HepG2 (cell line): ENCODE measurements around the gene CDC14A. TPM values are rescaled to one million over a fixed set of nuclear protein-coding genes. Genes with fewer than 3 reads are reported as not detected.

Source experiments
- CENPT ChIP-seq: sonication (generic); formaldehyde crosslinking; IDR thresholded peaks from 2 replicates; pipeline ENCODE4 v1.8.0; 2022; ENCODE audit warnings: low read depth, mild to moderate bottlenecking, moderate library complexity, missing genetic modification reagents
- FOSL1 ChIP-seq: sonication (generic); formaldehyde crosslinking; IDR thresholded peaks from 2 replicates; pipeline ENCODE4 v1.9.0; 2021; ENCODE audit warnings: missing genetic modification reagents, borderline replicate concordance
- FOXO1 ChIP-seq: sonication (generic); formaldehyde crosslinking; IDR thresholded peaks from 2 replicates; pipeline ENCODE4 v1.4.0; 2020; ENCODE audit warnings: missing genetic modification reagents
- GPBP1L1 ChIP-seq: sonication (generic); formaldehyde crosslinking; IDR thresholded peaks from 2 replicates; pipeline ENCODE4 v1.5.0; 2020; ENCODE audit warnings: mild to moderate bottlenecking, missing genetic modification reagents
- HDAC2 ChIP-seq: sonication (generic); formaldehyde crosslinking; IDR thresholded peaks from 2 replicates; pipeline ENCODE4 v1.4.0; 2020; ENCODE audit warnings: missing genetic modification reagents
- HNRNPK ChIP-seq: fragments of 200-400 bp; formaldehyde crosslinking; IDR thresholded peaks from 2 replicates; pipeline ENCODE4 v1.6.1; 2018; ENCODE audit warnings: low read length, low read depth, moderate library complexity, mild to moderate bottlenecking; ENCODE audit not compliant: poor library complexity, severe bottlenecking
- KDM3A ChIP-seq: IDR thresholded peaks from 2 replicates; pipeline ENCODE4 v1.6.1; 2018; ENCODE audit warnings: low read depth, missing compliant biosample characterization
- MED13 ChIP-seq: sonication (generic); formaldehyde crosslinking; IDR thresholded peaks from 2 replicates; pipeline ENCODE4 v1.5.0; 2020; ENCODE audit warnings: missing genetic modification reagents
- NR2F6 ChIP-seq, 2 experiments: IDR thresholded peaks; 2 replicates each; pipeline ENCODE4 v1.6.1; 2016; ENCODE audit warnings: antibody characterized with exemption in 1 of 2, mild to moderate bottlenecking in 1 of 2
- PHF5A ChIP-seq: IDR thresholded peaks from one replicate; pipeline ENCODE4 v1.6.1; 2018; ENCODE audit warnings: low read depth, missing genetic modification reagents; ENCODE audit not compliant: unreplicated experiment
- SIX1 ChIP-seq: sonication (generic); formaldehyde crosslinking; IDR thresholded peaks from 2 replicates; pipeline ENCODE4 v1.4.0; 2020; ENCODE audit warnings: missing genetic modification reagents, borderline replicate concordance
- SP1 ChIP-seq, 2 experiments: fragments of 450-650 bp in 1 of 2; sonication (generic) in 1 of 2; formaldehyde crosslinking in 1 of 2; IDR thresholded peaks; 2 replicates each; pipeline versions ENCODE4 v1.4.0 to v1.6.1; 2016 to 2020; ENCODE audit warnings: missing genetic modification reagents in 1 of 2
- SP140L ChIP-seq: sonication (generic); formaldehyde crosslinking; IDR thresholded peaks from 2 replicates; pipeline ENCODE4 v1.4.0; 2020; ENCODE audit warnings: missing genetic modification reagents, borderline replicate concordance
- TBX3 ChIP-seq: fragments of 450-650 bp; IDR thresholded peaks from 2 replicates; pipeline ENCODE4 v1.6.1; 2017; ENCODE audit warnings: antibody characterized with exemption, mild to moderate bottlenecking, inconsistent platforms, borderline replicate concordance
- TRAFD1 ChIP-seq: sonication (generic); formaldehyde crosslinking; IDR thresholded peaks from 2 replicates; pipeline ENCODE4 v1.5.1; 2020; ENCODE audit warnings: missing genetic modification reagents, mild to moderate bottlenecking, borderline replicate concordance
- ZNF296 ChIP-seq: sonication (generic); formaldehyde crosslinking; conservative IDR thresholded peaks from 2 replicates; pipeline ENCODE4 v1.5.0; 2020; ENCODE audit warnings: mild to moderate bottlenecking, missing genetic modification reagents
- ZNF333 ChIP-seq: sonication (generic); formaldehyde crosslinking; IDR thresholded peaks from 2 replicates; pipeline ENCODE4 v1.4.0; 2020; ENCODE audit warnings: mild to moderate bottlenecking, missing genetic modification reagents, borderline replicate concordance
- ZNF543 ChIP-seq: sonication (generic); formaldehyde crosslinking; IDR thresholded peaks from 2 replicates; pipeline ENCODE4 v1.4.0; 2020; ENCODE audit warnings: mild to moderate bottlenecking, missing genetic modification reagents
- ZNF558 ChIP-seq: sonication (generic); formaldehyde crosslinking; IDR thresholded peaks from 2 replicates; pipeline ENCODE4 v1.9.0; 2022; ENCODE audit warnings: mild to moderate bottlenecking, missing genetic modification reagents, borderline replicate concordance
- ZSCAN31 ChIP-seq: sonication (generic); formaldehyde crosslinking; IDR thresholded peaks from 2 replicates; pipeline ENCODE4 v1.5.0; 2020; ENCODE audit warnings: low read depth, mild to moderate bottlenecking, missing genetic modification reagents
- polyA plus RNA-seq, 8 experiments: library from polyadenylated mRNA; depleted of rRNA in 3 of 8; stranded (reverse) in 7 of 8; unstranded in 1 of 8; fragments of >200 nt; fragmentation: Illumina TruSeq in 4 of 8; extraction: Trizol in 4 of 8; gene quantifications; 2 replicates each; pipeline versions ENCODE4 v1.2.1 to v1.2.3, GENCODE V29; 2011 to 2016; ENCODE audit warnings: low read depth in 4 of 8, missing spikeins in 1 of 8, mixed read lengths in 1 of 8; ENCODE audit not compliant: insufficient read depth in 1 of 8
- total RNA-seq, 5 experiments: library from RNA; depleted of rRNA; stranded (reverse); fragments of >200 nt; fragmentation: Illumina TruSeq; extraction: Trizol; gene quantifications; 2 replicates each; pipeline ENCODE4 v1.2.3, GENCODE V29; 2016; ENCODE audit warnings: low read depth in 1 of 5
- TF ChIP-seq, protein P1 (sequence below), 2 experiments: sonication (generic) in 1 of 2; formaldehyde crosslinking in 1 of 2; IDR thresholded peaks; 2 replicates each; pipeline versions ENCODE4 v1.4.0 to v1.6.1; 2016 to 2020; ENCODE audit warnings: borderline replicate concordance in 1 of 2, low read depth in 1 of 2, mild to moderate bottlenecking in 1 of 2, missing genetic modification reagents in 1 of 2
- TF ChIP-seq, protein P2 (sequence below): sonication (generic); formaldehyde crosslinking; IDR thresholded peaks from 2 replicates; pipeline ENCODE4 v1.4.0; 2020; ENCODE audit warnings: missing genetic modification reagents

CDC14A gene
- total and polyA plus RNA-seq, 2 of the 13 experiments (the other 11 are each of a cell fraction or from before 2014, with no cell fraction given) = 2.8 to 4.9 TPM

GRCh38 chr1:100485855-100486258, 133.6 kb downstream of the CDC14A start (continued):
- TF ChIP-seq, protein P1, sequence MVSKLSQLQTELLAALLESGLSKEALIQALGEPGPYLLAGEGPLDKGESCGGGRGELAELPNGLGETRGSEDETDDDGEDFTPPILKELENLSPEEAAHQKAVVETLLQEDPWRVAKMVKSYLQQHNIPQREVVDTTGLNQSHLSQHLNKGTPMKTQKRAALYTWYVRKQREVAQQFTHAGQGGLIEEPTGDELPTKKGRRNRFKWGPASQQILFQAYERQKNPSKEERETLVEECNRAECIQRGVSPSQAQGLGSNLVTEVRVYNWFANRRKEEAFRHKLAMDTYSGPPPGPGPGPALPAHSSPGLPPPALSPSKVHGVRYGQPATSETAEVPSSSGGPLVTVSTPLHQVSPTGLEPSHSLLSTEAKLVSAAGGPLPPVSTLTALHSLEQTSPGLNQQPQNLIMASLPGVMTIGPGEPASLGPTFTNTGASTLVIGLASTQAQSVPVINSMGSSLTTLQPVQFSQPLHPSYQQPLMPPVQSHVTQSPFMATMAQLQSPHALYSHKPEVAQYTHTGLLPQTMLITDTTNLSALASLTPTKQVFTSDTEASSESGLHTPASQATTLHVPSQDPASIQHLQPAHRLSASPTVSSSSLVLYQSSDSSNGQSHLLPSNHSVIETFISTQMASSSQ (IDR thresholded peaks at IDR 0.05; ENCODE audit: low read depth) = peak; percentile 35; the same call in 1 of the 2 replicates
- TF ChIP-seq, protein P1 (CRISPR knock-in tag; IDR thresholded peaks at IDR 0.05; ENCODE audit: borderline replicate concordance) = peak; percentile 71; the same call in 1 of the 2 replicates
- TF ChIP-seq FOSL1 (CRISPR knock-in tag) (peak; percentile 49; the same call in 1 of the 2 replicates), NR2F6 (IDR thresholded peaks at IDR 0.05) (peak; percentile 81), NR2F6 (CRISPR knock-in tag; IDR thresholded peaks at IDR 0.05) (peak; percentile 82), PHF5A (CRISPR knock-in tag) (no peak), HNRNPK (no peak), CENPT (CRISPR knock-in tag) (no peak), ZNF543 (CRISPR knock-in tag) (no peak), TRAFD1 (CRISPR knock-in tag) (no peak), ZNF558 (0 out of 2 replicates have a peak, but pooled peaks have one; percentile 33), HDAC2 (CRISPR knock-in tag) (peak; percentile 83), SIX1 (CRISPR knock-in tag) (peak; percentile 92), SP140L (CRISPR knock-in tag) (no peak), GPBP1L1 (CRISPR knock-in tag) (no peak), TBX3 (peak; percentile 81; the same call in 1 of the 2 replicates), MED13 (peak; percentile 65; the same call in 1 of the 2 replicates), KDM3A (CRISPR knock-in tag) (no peak), ZNF333 (CRISPR knock-in tag) (no peak), ZNF296 (no peak), ZSCAN31 (CRISPR knock-in tag) (no peak), SP1 (IDR thresholded peaks at IDR 0.05) (no peak), SP1 (CRISPR knock-in tag; IDR thresholded peaks at IDR 0.05) (no peak), FOXO1 (peak; percentile 83; the same call in 1 of the 2 replicates)
- TF ChIP-seq, protein P2, sequence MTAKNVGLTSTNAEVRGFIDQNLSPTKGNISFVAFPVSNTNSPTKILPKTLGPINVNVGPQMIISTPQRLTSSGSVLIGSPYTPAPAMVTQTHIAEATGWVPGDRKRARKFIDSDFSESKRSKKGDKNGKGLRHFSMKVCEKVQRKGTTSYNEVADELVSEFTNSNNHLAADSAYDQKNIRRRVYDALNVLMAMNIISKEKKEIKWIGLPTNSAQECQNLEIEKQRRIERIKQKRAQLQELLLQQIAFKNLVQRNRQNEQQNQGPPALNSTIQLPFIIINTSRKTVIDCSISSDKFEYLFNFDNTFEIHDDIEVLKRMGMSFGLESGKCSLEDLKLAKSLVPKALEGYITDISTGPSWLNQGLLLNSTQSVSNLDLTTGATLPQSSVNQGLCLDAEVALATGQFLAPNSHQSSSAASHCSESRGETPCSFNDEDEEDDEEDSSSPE (CRISPR knock-in tag) = no peak
